Cardiac septum (tissue), 1 donor: ENCODE results near the gene KLRB1. TPM values are rescaled to one million over a fixed set of nuclear protein-coding genes. Genes with fewer than 3 reads are reported as not detected.
A peak's percentile ranks its signal among the peaks of the same experiment; 100 is the strongest.
"Not testable (repeated sequence)": the region's sequence is repeated elsewhere in the genome, so short reads cannot be mapped to it uniquely, and the experiment has no call there.

Experiments
- DNase-seq: peaks from one replicate; pipeline ENCODE4 v3.0.0-alpha.2; 2020; ENCODE audit warnings: low spot score
- intact Hi-C: fragments of 100-400 bp; cut with DNase I; formaldehyde crosslinking; loops from one replicate; pipeline ENCODE4 v1.14.0; 2022
- long read RNA-seq: library from polyadenylated mRNA; unstranded; transcript quantifications from one replicate; pipeline ENCODE4 v2.0.0, GENCODE V29; 2021
- total RNA-seq: library from RNA; stranded (reverse); fragmentation: NEBNext Ultra II Directional; extraction: Animal tissue kit (Norgen Biotek cat#: 25700); gene quantifications from one replicate; pipeline ENCODE4 v1.2.1, GENCODE V29; 2021
- donor health status: DM: no; HTN: no; CAD: no.

The KLRB1 gene
- total RNA-seq, result 0.38 TPM
- long read RNA-seq, result 0 reads

DNA sequence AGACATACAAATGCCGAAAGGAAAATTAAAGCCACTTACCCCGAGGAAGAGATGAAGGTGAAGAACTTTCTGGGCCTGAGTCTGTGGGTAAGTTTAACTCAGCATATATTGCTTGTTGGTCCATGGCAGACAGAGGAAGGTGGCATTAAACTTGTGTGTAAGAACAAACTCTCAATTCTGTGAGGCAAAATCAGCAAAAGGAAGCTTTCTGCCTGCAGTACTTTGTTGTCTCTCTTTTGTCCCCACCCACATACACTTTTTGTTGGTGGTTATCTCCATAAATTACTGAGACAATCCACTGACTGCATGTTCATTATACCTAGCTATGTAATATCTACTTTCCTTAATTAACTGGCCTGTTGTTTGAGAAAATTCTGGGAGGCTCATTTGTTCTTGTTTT, at the start of gene KLRB1:
Gene KLRB1 (minus strand): TSS at position 201 of the 400 bp plus-strand sequence. CDS start 77 bp downstream, at position 124.
- DNase-seq, result no peak
- intact Hi-C loops, result no loop called here

DNA sequence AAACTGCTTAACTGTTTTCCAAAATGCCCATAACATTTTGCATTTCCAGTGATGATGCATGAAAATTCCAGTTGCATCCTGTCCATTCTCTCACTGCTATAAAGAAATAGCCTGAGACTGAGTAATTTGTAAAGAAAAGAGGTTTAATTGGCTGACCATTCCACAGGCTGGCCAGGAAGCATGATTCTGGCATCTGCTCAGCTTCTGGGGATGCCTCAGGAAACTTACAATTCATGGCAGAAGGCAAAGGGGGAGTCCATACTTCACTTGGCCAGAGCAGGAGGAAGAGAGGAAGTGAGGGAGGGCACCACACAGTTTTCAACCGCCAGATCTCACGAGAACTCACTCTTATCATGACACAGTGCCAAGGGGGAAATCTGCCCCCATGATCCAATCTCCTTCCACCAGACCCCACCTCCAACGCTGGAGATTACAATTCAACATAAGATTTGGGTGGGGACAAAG, 43.6 kb upstream of the KLRB1 start:
- no peak for DNase-seq
- intact Hi-C loops, result no loop called here

GRCh38 chr12:9650151-9650576, 42.4 kb upstream of the KLRB1 start:
- no peak for DNase-seq
- intact Hi-C loops, result no loop called here

DNA sequence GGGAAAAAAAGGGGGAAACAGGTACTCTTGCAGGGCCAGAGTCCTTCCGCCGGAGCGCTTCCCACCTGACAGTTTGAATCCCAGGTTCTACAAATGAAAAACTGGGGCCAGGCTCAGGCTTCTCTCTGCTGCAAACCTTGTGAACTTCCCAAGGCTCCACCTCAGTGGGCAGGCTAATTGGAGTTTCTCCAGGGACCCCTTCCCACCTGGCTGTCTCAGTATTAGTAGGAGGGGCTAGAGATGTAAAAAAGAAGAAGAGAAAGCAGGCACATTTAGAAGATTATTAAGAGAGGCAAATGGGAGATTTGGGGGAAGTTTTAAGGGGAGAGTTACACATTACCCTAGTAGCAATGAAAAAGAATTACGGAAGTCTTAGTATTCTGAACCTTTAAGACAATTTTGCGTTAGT, 41.8 kb upstream of the KLRB1 start:
- intact Hi-C loops, result loop anchor here (5.0 to 10.0 kb wide), 3 partner anchors 53 to 215 kb away; partner anchors contain the start of gene CLEC2B
- DNase-seq, result no peak

- intact Hi-C loops, result loop anchor here (5.0 to 10.0 kb wide), 3 partner anchors 53 to 216 kb away; partner anchors contain the start of gene CLEC2B
- no peak for DNase-seq
Observed at GRCh38 chr12:9648701-9649531, 41.2 kb upstream of the KLRB1 start.

DNA sequence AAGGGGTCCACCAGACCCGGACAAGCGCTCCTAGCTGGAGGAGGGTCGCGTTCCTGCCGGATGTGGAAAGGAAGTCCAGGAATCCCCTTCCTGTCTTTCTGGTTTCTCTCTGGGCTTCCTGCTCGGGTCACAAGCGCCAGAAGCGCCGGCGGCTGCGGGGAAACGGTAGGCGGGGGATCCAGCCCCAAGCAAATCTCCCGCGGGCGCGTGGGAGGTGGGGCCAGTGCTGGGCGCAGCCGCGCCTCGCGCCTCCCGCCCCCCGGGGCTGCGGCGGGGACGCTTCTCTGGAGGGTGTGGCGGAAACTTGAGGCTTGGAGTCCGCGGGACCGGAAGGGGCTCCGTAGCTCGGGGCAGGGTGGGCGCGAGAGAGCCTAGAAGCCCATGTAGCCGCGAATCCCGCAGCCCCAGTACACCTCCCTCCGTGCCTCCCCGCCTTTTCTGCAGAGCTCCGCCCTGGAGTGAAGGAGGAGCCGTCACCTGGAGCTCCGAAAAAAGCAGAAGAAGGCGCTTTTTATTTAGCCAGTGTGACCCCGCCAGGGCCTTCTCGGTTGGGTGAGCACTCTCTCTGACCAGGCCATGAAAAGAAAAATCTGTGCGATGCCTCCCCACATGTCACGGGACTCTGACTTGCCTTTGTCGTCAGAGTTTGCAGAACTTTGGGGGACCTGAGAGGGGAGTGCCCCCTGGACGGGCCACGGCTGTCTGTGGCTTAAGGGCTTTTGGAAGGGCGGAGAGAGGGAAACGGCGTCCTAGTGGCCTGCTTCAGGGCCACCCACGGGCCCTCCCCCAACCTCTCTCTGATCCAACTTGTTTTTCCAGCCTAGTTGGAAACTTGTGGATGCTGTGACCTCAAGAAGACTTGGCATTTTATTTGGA, 40.3 kb upstream of the KLRB1 start:
- DNase-seq, result peak; percentile 93
- intact Hi-C loops, result loop anchor here (5.0 to 10.0 kb wide), 3 partner anchors 54 to 217 kb away; partner anchors contain the start of gene CLEC2B

GRCh38 chr12:9646794-9647781, 39.4 kb upstream of the KLRB1 start:
- DNase-seq, result no peak

GRCh38 chr12:9644985-9645551, 37.4 kb upstream of the KLRB1 start:
- intact Hi-C loops, result loop anchor here (5.0 to 10.0 kb wide), 3 partner anchors 57 to 220 kb away; partner anchors contain the start of gene CLEC2B
- DNase-seq, result not testable (repeated sequence)

More at GRCh38 chr12:9646794-9647781, 39.4 kb upstream of the KLRB1 start:
- intact Hi-C loops, result loop anchor here (5.0 to 10.0 kb wide), 3 partner anchors 55 to 218 kb away; partner anchors contain the start of gene CLEC2B

- DNase-seq, result no peak
- intact Hi-C loops, result loop anchor here (10.0 kb wide), 1 partner anchor 222 kb away; the partner anchor contains the start of gene CLEC2B
Observed at GRCh38 chr12:9643266-9643660, 35.5 kb upstream of the KLRB1 start.

GRCh38 chr12:9642606-9643265, 35.0 kb upstream of the KLRB1 start:
- intact Hi-C loops, result loop anchor here (10.0 kb wide), 1 partner anchor 222 kb away; the partner anchor contains the start of gene CLEC2B
- no peak for DNase-seq

DNA sequence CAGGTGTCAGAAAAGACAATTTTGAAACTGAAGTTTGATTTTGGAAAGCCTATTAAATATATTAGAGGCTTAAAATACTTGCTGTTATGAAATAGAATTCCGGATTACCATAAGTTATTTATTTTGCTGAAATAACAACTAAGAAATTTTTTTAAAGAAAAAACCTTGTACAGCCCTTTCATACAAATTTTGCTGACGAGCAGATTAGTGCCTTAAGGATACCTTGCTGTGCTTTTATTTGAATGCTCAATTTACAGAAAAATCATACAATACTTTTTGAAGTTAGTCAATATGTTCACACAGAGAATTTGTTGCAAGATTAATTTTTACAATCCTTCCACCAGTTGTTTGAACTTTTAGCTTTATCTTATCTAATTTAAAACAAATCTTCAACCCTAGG, 32.3 kb upstream of the KLRB1 start:
- DNase-seq, result no peak
- intact Hi-C loops, result loop anchor here (10.0 kb wide), 1 partner anchor 225 kb away; the partner anchor contains the start of gene CLEC2B

DNA sequence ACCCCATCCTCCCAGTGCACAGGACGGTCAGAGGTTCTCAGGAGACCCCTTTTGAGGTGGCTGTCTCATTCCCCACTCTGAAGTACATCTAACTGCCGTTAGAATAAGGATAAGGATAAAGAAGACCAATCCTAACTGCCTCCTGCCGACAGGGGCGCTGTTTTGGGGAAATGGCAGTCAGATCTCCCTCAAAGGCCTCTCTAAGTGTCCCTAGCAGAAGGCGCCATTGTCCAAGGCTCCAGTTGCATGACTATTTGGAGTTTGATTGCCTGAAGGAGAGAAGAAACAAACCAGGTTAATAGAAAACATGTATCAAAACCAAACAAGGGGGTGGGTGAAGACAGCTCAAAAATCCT, 29.1 kb upstream of the KLRB1 start:
- intact Hi-C loops, result no loop called here
- no peak for DNase-seq

DNA sequence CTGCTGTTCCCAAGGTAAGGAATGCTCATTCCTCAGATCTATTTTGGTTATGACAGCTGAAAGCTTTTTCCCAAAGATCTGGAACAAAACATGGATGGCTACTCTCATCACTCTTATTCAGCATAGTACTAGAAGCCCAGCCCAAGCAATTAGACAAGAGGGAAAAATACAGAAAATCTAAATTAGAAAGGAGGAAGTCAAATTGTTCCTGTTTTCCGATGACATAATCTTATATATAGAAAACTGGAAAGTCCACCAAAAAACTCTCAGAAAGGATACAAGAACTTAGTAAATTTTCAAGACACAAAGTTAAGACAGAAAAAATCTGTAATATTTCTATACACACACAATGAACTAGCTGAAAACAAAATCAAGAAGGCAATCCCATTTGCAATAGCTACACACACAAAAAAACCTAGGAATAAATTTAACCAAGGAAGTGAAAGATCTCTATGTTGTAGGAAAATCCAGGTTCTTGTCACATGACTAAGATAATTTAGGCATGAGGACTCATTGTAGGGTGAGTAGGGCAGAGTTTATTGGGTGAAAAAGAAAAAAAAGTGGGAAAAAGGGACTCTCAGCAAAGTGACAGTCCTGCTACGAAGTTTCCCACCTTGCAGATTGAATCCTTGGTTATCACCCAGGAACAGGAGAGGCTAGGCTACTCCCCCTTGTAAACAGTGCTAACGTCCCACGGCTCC, 28.6 kb upstream of the KLRB1 start:
- DNase-seq, result no peak
- intact Hi-C loops, result no loop called here

- intact Hi-C loops, result loop anchor here (2.0 kb wide), 1 partner anchor 74 kb away; no protein-coding TSS in a partner anchor
- DNase-seq, result no peak
Observed at GRCh38 chr12:9634969-9635754, 27.4 kb upstream of the KLRB1 start.

GRCh38 chr12:9634177-9634803, 26.6 kb upstream of the KLRB1 start:
- no peak for DNase-seq

GRCh38 chr12:9632766-9633165, 25.1 kb upstream of the KLRB1 start:
- DNase-seq, result no peak
- intact Hi-C loops, result no loop called here

More at GRCh38 chr12:9634177-9634803, 26.6 kb upstream of the KLRB1 start:
- intact Hi-C loops, result loop anchor here (2.0 kb wide), 1 partner anchor 75 kb away; no protein-coding TSS in a partner anchor
